Stomach (tissue), 4 donors: Measurements from ENCODE around the gene PLPPR5.

Experiments
- POLR2AphosphoS5 ChIP-seq, 3 donors: sonication (generic); formaldehyde crosslinking; IDR thresholded peaks; one replicate each; pipeline ENCODE4 v1.6.1; 2016; ENCODE audit warnings: antibody characterized with exemption in 3 of 3
- TF ChIP-seq, protein P1 (sequence below), 7 experiments: fragments of 450-650 bp in 4 of 7; fragments of 200-600 bp in 3 of 7; sonication (generic) in 3 of 7; IDR thresholded peaks; one replicate each; pipeline ENCODE4 v1.5.1; 2016 to 2019; ENCODE audit warnings: antibody characterized with exemption in 7 of 7, control low read depth in 2 of 7, mild to moderate bottlenecking in 1 of 7

DNA sequence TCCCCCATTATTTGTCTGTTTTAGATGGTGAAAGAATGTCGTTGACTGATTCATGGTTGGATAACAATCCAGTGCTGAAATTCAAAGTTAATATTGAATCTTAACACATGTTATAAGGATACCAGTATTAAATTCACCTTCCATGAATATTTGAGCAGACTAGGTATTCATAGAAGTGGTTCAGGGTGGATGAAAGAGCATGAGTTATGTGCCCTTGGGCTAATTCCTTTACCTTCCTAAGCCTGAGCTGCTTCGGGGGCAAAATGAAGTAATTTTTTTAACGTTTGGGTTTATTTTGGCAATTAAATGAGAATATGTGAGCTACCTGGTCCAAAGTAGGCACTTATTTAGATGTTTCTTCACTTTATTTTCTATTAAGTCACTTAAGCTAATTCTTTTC is 2.7 kb upstream of the PLPPR5 start:
- TF ChIP-seq, protein P1, sequence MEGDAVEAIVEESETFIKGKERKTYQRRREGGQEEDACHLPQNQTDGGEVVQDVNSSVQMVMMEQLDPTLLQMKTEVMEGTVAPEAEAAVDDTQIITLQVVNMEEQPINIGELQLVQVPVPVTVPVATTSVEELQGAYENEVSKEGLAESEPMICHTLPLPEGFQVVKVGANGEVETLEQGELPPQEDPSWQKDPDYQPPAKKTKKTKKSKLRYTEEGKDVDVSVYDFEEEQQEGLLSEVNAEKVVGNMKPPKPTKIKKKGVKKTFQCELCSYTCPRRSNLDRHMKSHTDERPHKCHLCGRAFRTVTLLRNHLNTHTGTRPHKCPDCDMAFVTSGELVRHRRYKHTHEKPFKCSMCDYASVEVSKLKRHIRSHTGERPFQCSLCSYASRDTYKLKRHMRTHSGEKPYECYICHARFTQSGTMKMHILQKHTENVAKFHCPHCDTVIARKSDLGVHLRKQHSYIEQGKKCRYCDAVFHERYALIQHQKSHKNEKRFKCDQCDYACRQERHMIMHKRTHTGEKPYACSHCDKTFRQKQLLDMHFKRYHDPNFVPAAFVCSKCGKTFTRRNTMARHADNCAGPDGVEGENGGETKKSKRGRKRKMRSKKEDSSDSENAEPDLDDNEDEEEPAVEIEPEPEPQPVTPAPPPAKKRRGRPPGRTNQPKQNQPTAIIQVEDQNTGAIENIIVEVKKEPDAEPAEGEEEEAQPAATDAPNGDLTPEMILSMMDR (IDR thresholded peaks at IDR 0.05): no peak
- TF ChIP-seq POLR2AphosphoS5 (IDR thresholded peaks at IDR 0.05): no peak
